Measurements from ENCODE around the gene ZNF609. TPM values are rescaled to one million over a fixed set of nuclear protein-coding genes. Genes with fewer than 3 reads are reported as not detected.

The ZNF609 gene
- total RNA-seq, 2 experiments from 2014 or later = 30.0 to 34.1 TPM

Other genes starting within 250 kb of the ZNF609 start
- gene CSNK1G1, start 104.4 kb upstream of the ZNF609 start, total RNA-seq = 10 to 100 TPM; 27.9 to 28.2 TPM
- gene PCLAF, start 79.1 kb upstream of the ZNF609 start, total RNA-seq = 100 to 1,000 TPM; 110 TPM
- gene TRIP4, start 72.7 kb upstream of the ZNF609 start, total RNA-seq = 10 to 100 TPM; 28.9 to 30.3 TPM

All from activated CD4-positive, alpha-beta memory T cell treated with anti-CD3 and anti-CD28 coated beads, Interleukin-2, amount 10 ng/mL, durations not matched to agents 7 days and 5 days (primary cell).